Thyroid gland (tissue), 4 donors: ENCODE results near the gene PAFAH1B2. TPM values are rescaled to one million over a fixed set of nuclear protein-coding genes. Genes with fewer than 3 reads are reported as not detected.

Source experiments
- DNase-seq, 2 donors: peaks; one replicate each; pipeline ENCODE4 v3.0.0-alpha.2; 2019
- H3K27ac ChIP-seq, 3 donors: fragments of 200-600 bp; sonication (generic); 1 replicate in 2 of 3; 2 replicates in 1 of 3; pipeline ENCODE4 v1.5.1; 2016 to 2019; ENCODE audit warnings: mild to moderate bottlenecking in 1 of 3, moderate library complexity in 1 of 3
- H3K27me3 ChIP-seq: fragments of 200-600 bp; sonication (generic); one replicate; pipeline ENCODE4 v1.5.1; 2019
- H3K36me3 ChIP-seq, 2 donors: fragments of 200-600 bp; sonication (generic); one replicate each; pipeline ENCODE4 v1.5.1; 2016 to 2019
- H3K4me1 ChIP-seq, 2 donors: fragments of 200-600 bp; sonication (generic); one replicate each; pipeline ENCODE4 v1.5.1; 2017 to 2019
- H3K4me3 ChIP-seq, 3 donors: fragments of 200-600 bp; sonication (generic); replicated peaks in 1 of 3; 1 replicate in 2 of 3; 2 replicates in 1 of 3; pipeline ENCODE4 v1.5.1; 2016; ENCODE audit warnings: mild to moderate bottlenecking in 1 of 3
- H3K9me3 ChIP-seq: fragments of 200-600 bp; sonication (generic); one replicate; pipeline ENCODE4 v1.5.1; 2017
- POLR2A ChIP-seq, 2 donors: fragments of 450-650 bp; IDR thresholded peaks; one replicate each; pipeline ENCODE4 v1.6.1; 2017; ENCODE audit warnings: antibody characterized with exemption in 2 of 2, mild to moderate bottlenecking in 2 of 2, moderate library complexity in 1 of 2
- WGBS, 2 donors: methylation state at CpG; one replicate each; pipeline ENCODE4 v1.1.5; 2017; 5-methylcytosine and 5-hydroxymethylcytosine counted together
- intact Hi-C: fragments of 100-400 bp; cut with DNase I; formaldehyde crosslinking; loops from one replicate; pipeline ENCODE4 v1.15.1; 2023
- total RNA-seq, 4 donors: library from RNA; depleted of rRNA; stranded (reverse); fragments of >200 nt; gene quantifications; one replicate each; pipeline ENCODE4 v1.2.3, GENCODE V29; 2016
- TF ChIP-seq, protein P1 (sequence below), 6 experiments: fragments of 200-600 bp in 3 of 6; fragments of 450-650 bp in 3 of 6; sonication (generic) in 3 of 6; IDR thresholded peaks; one replicate each; pipeline ENCODE4 v1.5.1; 2016 to 2019; ENCODE audit warnings: antibody characterized with exemption in 6 of 6, mild to moderate bottlenecking in 2 of 6, inconsistent platforms in 1 of 6, moderate library complexity in 1 of 6

Gene PAFAH1B2
- total RNA-seq, 4 donors from 2014 or later: 107 to 128 (median 118) TPM

DNA sequence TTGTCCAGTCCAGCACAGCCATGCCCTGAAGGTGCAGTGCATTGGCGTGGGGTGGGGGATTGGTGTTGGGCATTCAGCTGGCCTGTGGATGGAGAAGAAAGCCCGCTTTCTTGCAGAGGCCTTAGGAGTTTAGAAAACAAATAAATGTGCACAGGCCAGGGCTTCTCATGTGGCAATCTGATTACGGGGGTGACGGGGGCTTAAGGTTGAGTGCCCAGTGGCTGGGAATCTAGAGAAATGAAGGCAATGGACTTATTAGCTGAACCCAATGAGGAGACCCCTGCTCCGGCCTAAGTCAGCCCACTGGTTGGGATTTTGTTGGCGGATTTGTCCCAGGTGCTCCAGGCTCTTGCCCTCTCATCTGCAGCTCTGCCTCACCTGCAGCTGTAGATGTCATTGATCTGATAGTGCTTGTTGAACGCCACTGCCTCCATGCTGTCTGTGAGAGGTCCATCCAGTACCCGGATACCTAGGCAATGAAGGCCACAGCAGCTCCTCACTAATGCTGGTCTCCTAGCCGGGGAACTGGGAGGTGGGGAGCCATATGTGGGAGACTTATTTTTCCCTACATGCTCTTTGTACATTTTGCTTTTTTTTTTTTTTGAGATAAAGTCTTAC, 81.6 kb downstream of the PAFAH1B2 start:
- TF ChIP-seq, protein P1, sequence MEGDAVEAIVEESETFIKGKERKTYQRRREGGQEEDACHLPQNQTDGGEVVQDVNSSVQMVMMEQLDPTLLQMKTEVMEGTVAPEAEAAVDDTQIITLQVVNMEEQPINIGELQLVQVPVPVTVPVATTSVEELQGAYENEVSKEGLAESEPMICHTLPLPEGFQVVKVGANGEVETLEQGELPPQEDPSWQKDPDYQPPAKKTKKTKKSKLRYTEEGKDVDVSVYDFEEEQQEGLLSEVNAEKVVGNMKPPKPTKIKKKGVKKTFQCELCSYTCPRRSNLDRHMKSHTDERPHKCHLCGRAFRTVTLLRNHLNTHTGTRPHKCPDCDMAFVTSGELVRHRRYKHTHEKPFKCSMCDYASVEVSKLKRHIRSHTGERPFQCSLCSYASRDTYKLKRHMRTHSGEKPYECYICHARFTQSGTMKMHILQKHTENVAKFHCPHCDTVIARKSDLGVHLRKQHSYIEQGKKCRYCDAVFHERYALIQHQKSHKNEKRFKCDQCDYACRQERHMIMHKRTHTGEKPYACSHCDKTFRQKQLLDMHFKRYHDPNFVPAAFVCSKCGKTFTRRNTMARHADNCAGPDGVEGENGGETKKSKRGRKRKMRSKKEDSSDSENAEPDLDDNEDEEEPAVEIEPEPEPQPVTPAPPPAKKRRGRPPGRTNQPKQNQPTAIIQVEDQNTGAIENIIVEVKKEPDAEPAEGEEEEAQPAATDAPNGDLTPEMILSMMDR (IDR thresholded peaks at IDR 0.05): no peak
- TF ChIP-seq POLR2A (IDR thresholded peaks at IDR 0.05): no peak
- H3K9me3 ChIP-seq: no peaks in the 10 kb centered on the region
- peaks cover 38 to 46% of the 10 kb centered on the region in 2 donors for H3K36me3 ChIP-seq
- H3K27me3 ChIP-seq: no peaks in the 10 kb centered on the region
- WGBS, 2 donors: 93 to 95% methylated on average over 9 of the region's 9 CpGs
- H3K4me3 ChIP-seq: no peak overlapping the region
- no peak overlapping the region for H3K27ac ChIP-seq
- DNase-seq: no peak
- intact Hi-C loops: loop anchor here (5.0 to 10.0 kb wide), 4 partner anchors 43 to 433 kb away; partner anchors contain the start of genes APOA5 and PAFAH1B2
- peaks cover 10 to 24% of the 10 kb centered on the region in 2 donors for H3K4me1 ChIP-seq

Other genes starting within 250 kb of the PAFAH1B2 start
- gene SIK3, start 45.9 kb upstream of the PAFAH1B2 start, total RNA-seq: 10 to 100 TPM; 46.0 to 86.3 (median 71.9) TPM
- 10 to 100 TPM; 31.8 to 54.5 (median 42.3) TPM for gene SIDT2, start 34.5 kb downstream of the PAFAH1B2 start, total RNA-seq
- 100 to 1,000 TPM; 155 to 407 (median 229) TPM for gene TAGLN, start 55.1 kb downstream of the PAFAH1B2 start, total RNA-seq
- 10 to 100 TPM; 36.1 to 61.1 (median 47.5) TPM for gene PCSK7, start 87.8 kb downstream of the PAFAH1B2 start, total RNA-seq
- gene RNF214, start 88.4 kb downstream of the PAFAH1B2 start, total RNA-seq: 10 to 100 TPM; 17.4 to 22.8 (median 20.0) TPM
- 10 to 100 TPM in 1 of 4 donors, 1 to 10 TPM in 3; 7.4 to 12.9 (median 8.8) TPM for gene BACE1-AS, start 147.1 kb downstream of the PAFAH1B2 start, total RNA-seq
- 10 to 100 TPM; 17.6 to 28.4 (median 21.4) TPM for gene BACE1, start 172.0 kb downstream of the PAFAH1B2 start, total RNA-seq
- gene CEP164, start 183.6 kb downstream of the PAFAH1B2 start, total RNA-seq: 10 to 100 TPM; 23.1 to 56.5 (median 29.0) TPM